Measurements from ENCODE around the gene PAIP2.
"Not testable (repeated sequence)": the region's sequence is repeated elsewhere in the genome, so short reads cannot be mapped to it uniquely, and the experiment has no call there.

PAIP2 gene

GRCh38 chr5:139378941-139379361 lies 37.3 kb downstream of the PAIP2 start:
- no peak for DNase-seq (ENCODE audit: low spot score)

GRCh38 chr5:139379626-139380449 lies 38.2 kb downstream of the PAIP2 start:
- DNase-seq (ENCODE audit: low spot score) = no peak

DNA sequence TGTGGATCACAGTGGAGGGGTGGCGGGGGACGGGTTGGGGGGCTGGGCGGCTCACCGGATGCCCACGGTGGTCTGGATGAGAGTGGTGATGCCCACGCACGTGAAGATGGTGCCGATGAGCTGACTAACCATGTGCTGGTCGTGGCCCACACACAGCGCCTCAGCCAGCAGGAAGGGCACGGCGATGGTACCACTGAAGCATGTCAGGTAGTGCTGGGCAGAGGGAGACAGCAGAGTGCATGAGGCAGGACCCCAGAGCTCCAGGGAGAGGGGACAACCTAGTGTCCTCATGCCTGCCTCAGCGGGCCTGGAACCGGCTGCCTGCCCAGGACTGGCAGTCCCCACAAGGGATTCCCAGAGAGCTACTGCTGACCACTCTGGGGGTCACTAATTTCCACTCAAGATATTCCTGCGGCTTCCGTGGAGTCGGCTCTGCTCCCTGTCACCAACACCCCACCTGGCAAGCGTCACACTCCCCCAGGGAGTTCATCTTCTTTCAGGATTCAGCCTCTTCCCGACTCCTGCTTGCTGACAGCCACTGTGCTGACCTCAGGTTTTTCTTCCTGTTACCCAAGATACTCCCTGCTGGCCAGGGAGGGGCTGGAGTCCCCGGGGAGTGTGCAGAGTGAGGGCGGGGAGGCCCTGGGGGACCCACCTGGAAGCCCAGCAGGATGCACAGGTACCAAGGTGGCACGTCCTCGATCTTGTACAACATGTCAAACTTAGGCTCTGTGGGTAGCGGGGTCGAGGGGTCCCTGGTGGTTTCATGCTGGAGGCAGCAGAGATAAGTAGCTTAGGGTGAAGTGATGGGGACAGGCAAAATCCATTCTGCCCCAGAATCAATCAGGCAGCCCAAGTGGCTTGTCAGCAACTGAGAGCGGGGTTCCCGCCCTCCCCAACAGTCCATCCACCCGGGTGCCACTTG lies 40.4 kb downstream of the PAIP2 start:
- no peak for DNase-seq (ENCODE audit: low spot score)

GRCh38 chr5:139382807-139383206 lies 41.2 kb downstream of the PAIP2 start:
- DNase-seq (ENCODE audit: low spot score) = no peak

GRCh38 chr5:139383275-139383992 lies 41.8 kb downstream of the PAIP2 start, which contains the start of gene SLC23A1:
TSS of gene SLC23A1 (minus strand) at chr5:139383297. CDS start at chr5:139383253, 44 bp downstream.
- DNase-seq (ENCODE audit: low spot score) = no peak

DNA sequence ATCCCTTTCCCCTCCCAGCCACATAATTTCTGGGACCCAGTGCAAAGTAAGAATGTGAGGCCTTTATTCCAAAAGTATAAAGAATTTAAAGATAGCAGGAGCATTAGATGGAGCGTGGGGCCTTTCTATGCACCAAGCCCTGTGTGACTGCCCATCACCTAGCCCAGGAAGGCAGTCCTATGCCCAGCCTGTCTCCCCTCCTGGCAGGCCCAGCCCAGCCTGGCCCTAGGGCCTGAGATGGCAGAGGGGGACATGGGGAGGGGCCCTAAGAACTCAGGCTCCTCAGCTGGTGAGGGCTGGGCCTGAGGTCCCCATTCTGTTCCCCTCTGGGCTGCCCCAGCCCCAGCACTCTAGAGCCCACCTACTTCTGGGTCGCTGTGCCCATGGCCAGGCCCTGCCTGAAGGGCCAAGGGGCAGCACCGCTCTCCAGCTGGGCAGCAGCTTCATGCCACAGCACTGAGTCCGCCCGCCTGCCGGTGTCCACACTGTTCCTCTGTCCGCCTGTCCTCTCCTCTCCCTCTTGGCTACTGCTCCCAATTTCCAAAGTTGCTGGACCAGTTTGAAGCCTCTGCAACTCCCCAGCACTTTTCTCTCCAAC lies 42.4 kb downstream of the PAIP2 start:
- no peak for DNase-seq (ENCODE audit: low spot score)

DNA sequence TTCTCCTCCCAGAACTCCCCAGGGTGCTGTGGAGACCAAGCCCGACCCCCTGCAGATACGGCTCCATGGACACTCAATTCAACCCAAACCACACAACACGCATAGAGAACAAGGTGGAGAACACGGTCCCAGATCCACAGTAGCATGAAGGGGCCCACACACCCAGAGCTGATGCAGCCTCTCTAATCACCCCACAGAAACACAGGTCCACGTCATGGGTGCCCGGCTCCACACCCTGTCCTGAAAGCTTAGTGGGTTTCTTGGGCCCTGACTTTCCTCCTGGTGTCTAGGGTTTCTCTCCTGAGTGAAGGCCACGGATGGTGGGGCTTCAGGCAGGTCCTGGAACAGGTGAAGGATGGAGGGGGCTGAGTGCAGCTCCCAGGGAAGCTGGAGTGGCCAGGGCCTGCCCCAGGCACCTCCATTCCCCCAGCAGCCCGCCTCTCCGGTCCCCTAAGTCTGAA lies 43.0 kb downstream of the PAIP2 start:
- no peak for DNase-seq (ENCODE audit: low spot score)

DNA sequence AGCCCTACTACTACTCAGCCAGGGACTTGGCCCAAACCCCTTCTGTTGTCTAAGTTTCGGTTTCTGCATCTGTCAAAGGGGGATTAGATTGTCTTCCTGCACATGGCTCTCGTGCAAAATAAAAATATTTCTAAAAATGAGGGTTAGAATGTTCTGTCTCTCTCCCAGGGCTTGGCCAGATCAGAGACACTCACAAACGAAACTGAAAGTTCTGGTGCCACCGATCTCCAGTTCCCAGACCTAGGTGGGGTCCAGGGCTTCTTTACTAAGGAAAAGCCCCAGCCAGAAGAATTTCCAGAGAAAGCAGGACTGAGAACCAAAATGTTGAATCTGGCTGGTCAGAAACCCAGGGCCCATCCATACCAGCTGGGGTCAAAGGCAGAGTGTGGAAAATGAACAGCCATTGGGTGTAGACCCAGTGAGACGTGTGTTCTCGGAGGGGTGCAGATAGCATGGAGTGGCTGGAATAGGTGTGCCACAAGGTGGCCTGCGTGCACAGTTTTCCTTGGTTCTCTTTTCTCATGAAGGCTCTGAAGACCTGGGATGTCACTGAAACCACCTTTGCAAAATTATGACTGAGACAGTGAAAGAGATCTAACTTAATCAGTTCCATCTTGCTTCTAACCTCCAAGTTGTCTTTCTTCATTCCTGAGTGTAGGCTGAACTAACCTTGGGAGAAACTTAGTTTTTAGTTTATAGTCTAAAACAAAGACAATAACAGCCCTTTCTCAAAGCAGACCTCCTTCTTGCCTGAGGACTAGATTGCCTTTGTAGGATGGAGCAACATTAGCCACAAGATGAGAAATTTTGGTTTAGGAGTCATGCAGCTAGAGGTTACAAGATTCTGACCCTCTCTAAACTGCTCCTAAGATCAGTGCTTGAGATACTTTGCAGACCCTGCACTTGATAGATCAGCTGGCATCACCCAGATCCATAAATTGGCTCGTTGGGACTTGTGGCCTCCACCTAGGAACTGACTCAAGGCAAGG lies 43.7 kb downstream of the PAIP2 start:
- peak; percentile 66 for DNase-seq (ENCODE audit: low spot score)

GRCh38 chr5:139386050-139386438 lies 44.4 kb downstream of the PAIP2 start:
- DNase-seq (ENCODE audit: low spot score) = no peak

- not testable (repeated sequence) for DNase-seq (ENCODE audit: low spot score)
Observed at GRCh38 chr5:139386956-139387355, 45.3 kb downstream of the PAIP2 start.

GRCh38 chr5:139387611-139388197 lies 46.0 kb downstream of the PAIP2 start:
- no peak for DNase-seq (ENCODE audit: low spot score)

DNA sequence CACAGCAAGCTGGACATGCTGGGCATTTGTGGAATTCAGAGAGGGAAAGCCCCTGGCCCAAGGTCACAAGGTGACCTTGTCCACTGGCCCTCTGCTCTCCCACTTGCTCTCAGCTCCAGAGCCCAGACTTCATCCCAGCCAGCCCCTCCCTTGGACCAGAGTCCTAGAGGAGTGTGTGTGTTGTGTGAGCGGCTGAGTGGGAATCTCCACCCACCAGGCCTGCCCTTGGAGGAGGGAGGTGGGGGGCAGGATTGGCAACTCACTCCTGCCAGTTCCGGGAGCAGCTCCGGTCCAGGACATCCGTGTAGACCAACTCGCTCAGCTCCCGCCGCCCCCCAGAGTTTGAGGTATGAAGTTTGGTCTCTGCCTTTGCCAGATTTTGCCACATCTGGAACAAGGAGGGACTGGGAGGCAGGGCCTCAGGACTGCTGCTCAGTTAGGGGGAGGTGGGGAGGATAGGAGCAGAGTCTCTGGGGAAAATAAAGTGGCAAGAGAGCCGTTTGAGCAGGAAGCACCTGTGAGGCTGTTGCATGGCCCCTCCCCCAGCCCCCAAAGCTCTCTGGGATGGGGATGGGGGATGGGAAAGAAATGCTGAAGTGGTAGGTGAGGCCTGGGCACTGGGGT lies 46.7 kb downstream of the PAIP2 start:
- DNase-seq (ENCODE audit: low spot score) = peak; percentile 70

DNA sequence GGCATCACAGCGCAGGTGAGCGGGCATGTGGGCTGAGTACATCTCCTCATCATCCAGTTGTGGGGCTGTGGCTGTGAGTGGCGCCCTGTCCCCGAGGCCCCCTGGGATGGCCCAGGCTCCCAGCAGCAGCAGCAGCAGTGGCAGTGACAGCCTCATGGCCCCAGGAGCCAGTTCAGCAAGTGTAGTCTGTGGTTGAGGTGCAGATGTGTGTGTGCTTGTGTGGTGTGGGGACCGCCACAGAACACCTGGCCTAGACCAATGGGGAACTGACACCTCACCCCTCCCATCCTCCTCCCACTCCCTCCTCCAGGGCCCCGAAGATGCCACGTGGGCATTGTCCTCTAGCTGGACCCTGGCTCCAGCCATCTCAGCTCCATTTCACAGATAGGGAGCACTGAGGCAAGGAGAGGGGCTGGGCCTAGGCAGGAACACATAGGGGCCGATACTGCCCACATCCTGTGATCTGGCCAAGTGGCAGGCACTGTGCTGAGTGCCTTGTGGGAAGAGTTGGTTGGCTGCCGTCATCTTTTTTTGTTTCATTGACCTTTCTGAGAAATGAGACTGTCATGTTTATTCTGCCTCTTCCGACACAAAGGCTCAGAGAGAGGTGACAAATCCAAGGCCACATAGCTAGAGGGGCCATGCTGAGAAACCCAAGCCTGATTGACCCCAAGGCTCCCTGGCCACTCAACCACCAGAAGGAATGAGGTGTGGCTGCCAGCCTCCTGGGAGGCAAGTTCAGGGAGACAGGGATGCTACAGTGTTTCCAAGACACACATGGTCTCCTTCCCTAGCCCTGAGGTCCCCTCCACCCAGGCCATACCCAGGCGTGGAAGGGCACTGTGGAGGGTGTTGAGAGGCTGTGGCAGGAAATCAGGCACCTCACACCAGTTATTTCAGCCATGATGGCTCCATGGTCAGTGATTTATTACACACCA lies 48.3 kb downstream of the PAIP2 start, which contains the start of gene MZB1:
TSS of gene MZB1 (minus strand) at position 213 of the 938 bp plus-strand sequence. CDS start at position 156, 57 bp downstream.
- no peak for DNase-seq (ENCODE audit: low spot score)

DNA sequence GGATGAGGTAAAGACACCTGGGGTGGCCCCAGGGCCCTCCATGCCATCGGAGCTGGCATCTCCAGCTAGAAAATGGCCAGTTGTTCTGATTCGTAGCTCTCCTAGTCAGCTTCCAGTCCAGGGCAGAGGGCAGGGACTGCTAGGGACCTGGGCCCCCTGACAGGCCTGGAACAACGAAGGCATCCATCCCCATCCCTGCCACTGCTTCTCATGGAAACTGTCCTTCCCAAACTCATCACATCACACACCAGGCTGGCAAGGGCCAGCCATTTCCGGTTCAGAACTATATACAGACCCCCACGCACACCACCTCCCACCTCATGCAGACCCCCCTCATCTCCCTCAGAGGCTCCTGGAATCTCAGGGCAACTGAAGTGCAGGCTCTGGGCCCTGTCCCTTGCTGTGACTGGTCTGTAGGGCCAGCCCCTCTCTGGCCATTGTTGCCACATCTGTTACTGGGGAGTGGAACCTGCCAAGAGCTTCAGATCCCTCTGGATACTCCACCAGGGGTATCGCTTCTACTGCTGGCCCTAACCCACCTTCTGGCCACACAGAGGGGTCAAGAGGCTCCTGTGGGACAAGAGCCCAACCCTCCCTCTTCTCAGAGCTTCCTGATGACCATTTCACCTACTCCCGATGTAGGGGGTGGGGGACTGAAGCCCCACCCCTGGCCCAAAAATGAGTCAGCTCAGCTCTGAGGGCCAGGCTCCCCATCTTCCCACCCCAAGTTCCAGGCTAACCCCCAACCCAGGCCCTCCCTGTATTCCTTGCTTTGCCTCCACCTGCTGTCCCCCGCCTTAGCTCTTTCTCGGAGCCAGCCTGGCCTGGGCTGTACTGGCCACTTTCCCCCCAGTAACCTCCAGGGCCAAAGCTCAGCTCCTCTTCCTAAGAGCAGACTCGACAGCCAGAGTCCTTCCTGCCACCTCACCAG lies 49.2 kb downstream of the PAIP2 start:
- DNase-seq (ENCODE audit: low spot score) = no peak

- DNase-seq (ENCODE audit: low spot score) = no peak
Observed at GRCh38 chr5:139391570-139392323, 50.1 kb downstream of the PAIP2 start.

DNA sequence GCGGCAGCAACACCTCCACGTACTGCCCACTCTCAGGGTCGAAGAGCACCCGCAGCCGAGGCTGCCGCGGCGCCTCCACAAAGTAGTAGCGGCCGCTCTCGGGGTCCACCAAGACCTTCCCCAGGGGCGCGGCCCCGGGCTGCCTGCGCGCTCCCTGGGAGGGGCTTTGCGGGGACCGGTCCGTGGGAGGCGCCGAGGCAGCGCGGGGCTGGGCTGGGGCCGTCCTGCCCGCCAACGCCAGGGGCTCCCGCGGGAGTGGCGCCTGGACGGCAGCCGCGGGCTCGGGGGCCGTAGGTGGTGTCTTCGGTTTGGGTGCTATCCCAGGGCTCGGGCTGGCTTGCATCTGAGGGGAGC lies 50.6 kb downstream of the PAIP2 start:
- DNase-seq (ENCODE audit: low spot score) = no peak

All from AG20443 (cell line).